Spleen (tissue), 7 donors: ENCODE results near the gene CD300E.
"Not testable (repeated sequence)": the region's sequence is repeated elsewhere in the genome, so short reads cannot be mapped to it uniquely, and the experiment has no call there.

Experiments
- CTCF ChIP-seq, 11 experiments: fragments of 200-600 bp in 7 of 11; fragments of 450-650 bp in 4 of 11; sonication (generic) in 4 of 11; IDR thresholded peaks in 8 of 11; conservative IDR thresholded peaks in 3 of 11; 1 replicate in 7 of 11; 2 replicates in 4 of 11; pipeline versions ENCODE4 v1.4.0 to v1.8.0; 2016 to 2021; ENCODE audit warnings: antibody characterized with exemption in 11 of 11, inconsistent platforms in 4 of 11, mild to moderate bottlenecking in 1 of 11
- POLR2AphosphoS5 ChIP-seq, 3 donors: sonication (generic); formaldehyde crosslinking; IDR thresholded peaks; one replicate each; pipeline ENCODE4 v1.5.1; 2017; ENCODE audit warnings: antibody characterized with exemption in 3 of 3
- donor health status: DM: no; HTN: no; CAD: no; lungs with moderate emphysema.
- donor health status: DM: no; HTN: no; CAD: no.
- donor health status: DM: no; HTN: no; CAD: no.

DNA sequence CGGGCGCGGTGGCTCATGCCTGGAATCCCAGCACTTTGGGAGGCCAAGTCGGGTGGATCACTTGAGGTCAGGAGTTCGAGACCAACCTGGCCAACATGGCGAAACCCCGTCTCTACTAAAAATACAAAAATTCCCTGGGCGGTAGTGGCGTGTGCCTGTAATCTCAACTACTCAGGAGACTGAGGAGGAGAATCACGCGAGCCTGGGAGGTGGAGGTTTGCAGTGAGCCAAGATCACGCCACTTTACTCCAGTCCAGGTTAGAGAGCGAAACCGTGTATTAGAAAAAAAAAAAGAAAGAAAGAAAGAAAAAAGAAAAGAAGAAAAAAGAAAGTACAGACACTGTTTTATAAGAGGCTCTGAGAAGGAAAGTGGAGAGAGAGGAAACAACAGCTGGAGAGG lies 6.7 kb upstream of the CD300E start:
- not testable (repeated sequence) for TF ChIP-seq CTCF (IDR thresholded peaks at IDR 0.05 in 8 of 11, conservative IDR thresholded peaks at IDR 0.05 in 3 of 11); POLR2AphosphoS5 (IDR thresholded peaks at IDR 0.05)
